Activated CD8-positive, alpha-beta T cell treated with anti-CD3 and anti-CD28 coated beads for 36 hours (primary cell): ENCODE results near the gene USP35. TPM values are rescaled to one million over a fixed set of nuclear protein-coding genes. Genes with fewer than 3 reads are reported as not detected.

Experiments
- ATAC-seq: fragments of 200-7000 bp; cut with Tn5 transposase; one replicate; pipeline ENCODE4 v1.10.0; 2021; ENCODE audit warnings: mild to moderate bottlenecking, moderate library complexity
- CTCF ChIA-PET: fragments of 350-600 bp; sonication (Branson Sonifier 250); formaldehyde crosslinking; loops from one replicate; lab custom pipeline; 2021; ENCODE audit warnings: antibody characterized with exemption; lab: Charles Lee
- POLR2A ChIA-PET: fragments of 350-600 bp; sonication (Branson Sonifier 250); formaldehyde crosslinking; loops from one replicate; lab custom pipeline; 2021; ENCODE audit warnings: antibody characterized with exemption; lab: Charles Lee
- DNase-seq: peaks from one replicate; pipeline ENCODE4 v3.0.0-alpha.2; 2020
- H3K27ac Mint-ChIP-seq: one replicate; pipeline ENCODE4 v1.8.0; 2021; ENCODE audit warnings: mild to moderate bottlenecking, mixed read lengths
- H3K27me3 Mint-ChIP-seq: one replicate; pipeline ENCODE4 v1.8.0; 2021; ENCODE audit warnings: mixed read lengths
- H3K36me3 Mint-ChIP-seq: one replicate; pipeline ENCODE4 v1.8.0; 2021; ENCODE audit warnings: low read depth, mixed read lengths
- H3K4me1 Mint-ChIP-seq: one replicate; pipeline ENCODE4 v1.8.0; 2021; ENCODE audit warnings: low read depth, mixed read lengths
- H3K4me3 Mint-ChIP-seq: one replicate; pipeline ENCODE4 v1.8.0; 2021; ENCODE audit warnings: mild to moderate bottlenecking, moderate library complexity, mixed read lengths
- H3K9me3 Mint-ChIP-seq: one replicate; pipeline ENCODE4 v1.8.0; 2021; ENCODE audit warnings: mixed read lengths
- intact Hi-C: fragments of 100-400 bp; cut with micrococcal nuclease; formaldehyde crosslinking; loops from one replicate; pipeline ENCODE4 v1.10.0; 2022
- total RNA-seq, 2 experiments: library from RNA; stranded (reverse); gene quantifications; one replicate each; pipeline ENCODE4 v1.2.3, GENCODE V29; 2021
- TF ChIP-seq, protein P1 (sequence below): fragments of 200-600 bp; IDR thresholded peaks from one replicate; pipeline ENCODE4 v1.8.0; 2022; ENCODE audit warnings: antibody characterized with exemption, mild to moderate bottlenecking

Gene USP35
- total RNA-seq, 2 experiments from 2014 or later: 6.8 to 7.7 TPM

DNA sequence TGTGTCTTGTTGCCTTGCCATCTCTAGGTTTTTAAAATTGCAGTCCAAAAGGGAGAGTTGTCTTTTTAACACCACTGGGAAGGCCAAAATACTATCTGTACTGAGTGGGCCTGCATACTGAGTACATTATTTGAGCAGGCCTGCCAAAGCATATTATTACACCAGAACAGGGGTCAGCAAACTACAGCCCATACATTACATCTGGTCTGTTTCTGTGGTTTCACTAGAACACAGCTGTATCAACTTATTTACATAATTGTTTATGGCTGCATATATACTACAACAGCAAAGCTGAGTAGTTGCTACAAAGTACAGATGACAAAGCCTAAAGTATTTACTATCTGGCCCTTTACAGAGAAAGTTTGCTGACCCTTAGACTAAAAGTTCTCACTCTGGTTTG is 74.0 kb downstream of the USP35 start:
- no peak for ATAC-seq
- ChIA-PET POLR2A (no interaction called here), CTCF (no interaction called here)
- H3K9me3 Mint-ChIP-seq: no peaks in the 10 kb centered on the region
- no peaks in the 10 kb centered on the region for H3K4me1 Mint-ChIP-seq
- H3K27me3 Mint-ChIP-seq: peaks cover 1% of the 10 kb centered on the region
- H3K27ac Mint-ChIP-seq: no peak overlapping the region
- TF ChIP-seq, protein P1, sequence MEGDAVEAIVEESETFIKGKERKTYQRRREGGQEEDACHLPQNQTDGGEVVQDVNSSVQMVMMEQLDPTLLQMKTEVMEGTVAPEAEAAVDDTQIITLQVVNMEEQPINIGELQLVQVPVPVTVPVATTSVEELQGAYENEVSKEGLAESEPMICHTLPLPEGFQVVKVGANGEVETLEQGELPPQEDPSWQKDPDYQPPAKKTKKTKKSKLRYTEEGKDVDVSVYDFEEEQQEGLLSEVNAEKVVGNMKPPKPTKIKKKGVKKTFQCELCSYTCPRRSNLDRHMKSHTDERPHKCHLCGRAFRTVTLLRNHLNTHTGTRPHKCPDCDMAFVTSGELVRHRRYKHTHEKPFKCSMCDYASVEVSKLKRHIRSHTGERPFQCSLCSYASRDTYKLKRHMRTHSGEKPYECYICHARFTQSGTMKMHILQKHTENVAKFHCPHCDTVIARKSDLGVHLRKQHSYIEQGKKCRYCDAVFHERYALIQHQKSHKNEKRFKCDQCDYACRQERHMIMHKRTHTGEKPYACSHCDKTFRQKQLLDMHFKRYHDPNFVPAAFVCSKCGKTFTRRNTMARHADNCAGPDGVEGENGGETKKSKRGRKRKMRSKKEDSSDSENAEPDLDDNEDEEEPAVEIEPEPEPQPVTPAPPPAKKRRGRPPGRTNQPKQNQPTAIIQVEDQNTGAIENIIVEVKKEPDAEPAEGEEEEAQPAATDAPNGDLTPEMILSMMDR: no peak
- no peak overlapping the region for H3K4me3 Mint-ChIP-seq
- intact Hi-C loops: no loop called here
- no peaks in the 10 kb centered on the region for H3K36me3 Mint-ChIP-seq
- DNase-seq: no peak

Other genes with a start within 250 kb of the USP35 start
- 10 to 100 TPM; 44.4 to 45.8 TPM for gene INTS4, start 194.3 kb upstream of the USP35 start, total RNA-seq
- gene KCTD14, start 165.6 kb upstream of the USP35 start, total RNA-seq: under 1 TPM in 1 of 2 experiments, not detected in 1; 0.16 TPM
- not detected for gene THRSP, start 125.1 kb upstream of the USP35 start, total RNA-seq
- gene NDUFC2, start 109.1 kb upstream of the USP35 start, total RNA-seq: 100 to 1,000 TPM; 169 to 179 TPM
- gene ALG8, start 49.3 kb upstream of the USP35 start, total RNA-seq: 10 to 100 TPM; 45.5 to 47.7 TPM
- gene KCTD21, start 293 bp upstream of the USP35 start, total RNA-seq: 1 to 10 TPM; 4.1 to 5.2 TPM
- gene GAB2, start 228.9 kb downstream of the USP35 start, total RNA-seq: 1 to 10 TPM; 1.4 to 1.8 TPM